ENCODE measurements around the gene CNP. TPM values are rescaled to one million over a fixed set of nuclear protein-coding genes. Genes with fewer than 3 reads are reported as not detected.

Gene CNP
- total RNA-seq, 2 experiments from 2014 or later = 64.9 to 66.6 TPM

- Mint-ChIP-seq H3K9me3 (no peaks in the 10 kb centered on the region), H3K27me3 (no peaks in the 10 kb centered on the region), H3K36me3 (no peaks in the 10 kb centered on the region), H3K4me3 (no peak overlapping the region), H3K27ac (no peak overlapping the region), H3K4me1 (peaks cover 5% of the 10 kb centered on the region)
- no peak for DNase-seq
These were observed 31.0 kb upstream of the CNP start for GRCh38 chr17:41935641-41936040.

- Mint-ChIP-seq H3K9me3 (no peaks in the 10 kb centered on the region), H3K27ac (no peak overlapping the region), H3K27me3 (no peaks in the 10 kb centered on the region), H3K4me3 (no peak overlapping the region), H3K4me1 (no peaks in the 10 kb centered on the region), H3K36me3 (no peaks in the 10 kb centered on the region)
- DNase-seq = no peak
These were observed 28.3 kb upstream of the CNP start for GRCh38 chr17:41937970-41938954.

- Mint-ChIP-seq H3K36me3 (no peaks in the 10 kb centered on the region), H3K27me3 (no peaks in the 10 kb centered on the region), H3K4me3 (no peak overlapping the region), H3K27ac (no peak overlapping the region), H3K4me1 (no peaks in the 10 kb centered on the region), H3K9me3 (no peaks in the 10 kb centered on the region)
- DNase-seq = no peak
These were observed 27.4 kb upstream of the CNP start for GRCh38 chr17:41939044-41939692.

GRCh38 chr17:41939693-41940090 is 26.9 kb upstream of the CNP start:
- no peaks in the 10 kb centered on the region for H3K27me3 Mint-ChIP-seq
- H3K27ac Mint-ChIP-seq = no peak overlapping the region
- no peak overlapping the region for H3K4me3 Mint-ChIP-seq
- H3K9me3 Mint-ChIP-seq = no peaks in the 10 kb centered on the region
- H3K36me3 Mint-ChIP-seq = no peaks in the 10 kb centered on the region
- no peak for DNase-seq
- no peaks in the 10 kb centered on the region for H3K4me1 Mint-ChIP-seq

- H3K27ac Mint-ChIP-seq = no peak overlapping the region
These were observed 25.4 kb upstream of the CNP start for GRCh38 chr17:41941168-41941567.

GRCh38 chr17:41942626-41943373 is 23.8 kb upstream of the CNP start:
- H3K9me3 Mint-ChIP-seq = no peaks in the 10 kb centered on the region
- no peaks in the 10 kb centered on the region for H3K4me1 Mint-ChIP-seq

More at GRCh38 chr17:41941168-41941567, 25.4 kb upstream of the CNP start:
- no peak for DNase-seq
- Mint-ChIP-seq H3K4me3 (no peak overlapping the region), H3K9me3 (no peaks in the 10 kb centered on the region), H3K4me1 (no peaks in the 10 kb centered on the region), H3K27me3 (no peaks in the 10 kb centered on the region), H3K36me3 (no peaks in the 10 kb centered on the region)

GRCh38 chr17:41943492-41943891 is 23.1 kb upstream of the CNP start:
- Mint-ChIP-seq H3K27me3 (no peaks in the 10 kb centered on the region), H3K27ac (no peak overlapping the region), H3K36me3 (no peaks in the 10 kb centered on the region), H3K4me1 (no peaks in the 10 kb centered on the region), H3K4me3 (no peak overlapping the region), H3K9me3 (no peaks in the 10 kb centered on the region)
- no peak for DNase-seq

More at GRCh38 chr17:41942626-41943373, 23.8 kb upstream of the CNP start:
- no peak for DNase-seq
- Mint-ChIP-seq H3K27ac (no peak overlapping the region), H3K27me3 (no peaks in the 10 kb centered on the region), H3K36me3 (no peaks in the 10 kb centered on the region), H3K4me3 (no peak overlapping the region)

- Mint-ChIP-seq H3K9me3 (no peaks in the 10 kb centered on the region), H3K4me3 (no peak overlapping the region), H3K27ac (no peak overlapping the region), H3K36me3 (no peaks in the 10 kb centered on the region), H3K4me1 (no peaks in the 10 kb centered on the region), H3K27me3 (no peaks in the 10 kb centered on the region)
- no peak for DNase-seq
These were observed 21.7 kb upstream of the CNP start for GRCh38 chr17:41944943-41945342.

- Mint-ChIP-seq H3K4me1 (no peaks in the 10 kb centered on the region), H3K27ac (no peak overlapping the region), H3K9me3 (no peaks in the 10 kb centered on the region), H3K4me3 (no peak overlapping the region), H3K27me3 (no peaks in the 10 kb centered on the region), H3K36me3 (no peaks in the 10 kb centered on the region)
- no peak for DNase-seq
These were observed 17.7 kb upstream of the CNP start for GRCh38 chr17:41948762-41949460.

- no peak for DNase-seq
- Mint-ChIP-seq H3K4me3 (no peak overlapping the region), H3K27ac (no peak overlapping the region), H3K9me3 (no peaks in the 10 kb centered on the region), H3K4me1 (no peaks in the 10 kb centered on the region), H3K27me3 (no peaks in the 10 kb centered on the region), H3K36me3 (no peaks in the 10 kb centered on the region)
These were observed 10.1 kb upstream of the CNP start for GRCh38 chr17:41956522-41956921.

- H3K27me3 Mint-ChIP-seq = no peaks in the 10 kb centered on the region
- no peak overlapping the region for H3K4me3 Mint-ChIP-seq
- no peaks in the 10 kb centered on the region for H3K36me3 Mint-ChIP-seq
- no peak overlapping the region for H3K27ac Mint-ChIP-seq
- H3K4me1 Mint-ChIP-seq = no peaks in the 10 kb centered on the region
- no peak for DNase-seq
- no peaks in the 10 kb centered on the region for H3K9me3 Mint-ChIP-seq
These were observed 9.3 kb upstream of the CNP start for GRCh38 chr17:41957031-41957868.

- H3K9me3 Mint-ChIP-seq = no peaks in the 10 kb centered on the region
- no peak for DNase-seq
- H3K27me3 Mint-ChIP-seq = no peaks in the 10 kb centered on the region
- H3K4me3 Mint-ChIP-seq = no peak overlapping the region
- no peaks in the 10 kb centered on the region for H3K4me1 Mint-ChIP-seq
- H3K36me3 Mint-ChIP-seq = no peaks in the 10 kb centered on the region
- no peak overlapping the region for H3K27ac Mint-ChIP-seq
These were observed 8.6 kb upstream of the CNP start for GRCh38 chr17:41957869-41958439.

GRCh38 chr17:41959030-41959335 is 7.6 kb upstream of the CNP start:
- no peaks in the 10 kb centered on the region for H3K27me3 Mint-ChIP-seq
- no peak overlapping the region for H3K27ac Mint-ChIP-seq
- no peak for DNase-seq
- H3K9me3 Mint-ChIP-seq = no peaks in the 10 kb centered on the region
- H3K4me3 Mint-ChIP-seq = no peak overlapping the region
- no peaks in the 10 kb centered on the region for H3K4me1 Mint-ChIP-seq
- H3K36me3 Mint-ChIP-seq = no peaks in the 10 kb centered on the region
